Right kidney (tissue), 1 donor: ENCODE measurements around the gene ZNF560.

ENCODE experiments used
- DNase-seq: peaks from one replicate; pipeline ENCODE4 v3.0.0-alpha.2; 2016

The ZNF560 gene

DNA sequence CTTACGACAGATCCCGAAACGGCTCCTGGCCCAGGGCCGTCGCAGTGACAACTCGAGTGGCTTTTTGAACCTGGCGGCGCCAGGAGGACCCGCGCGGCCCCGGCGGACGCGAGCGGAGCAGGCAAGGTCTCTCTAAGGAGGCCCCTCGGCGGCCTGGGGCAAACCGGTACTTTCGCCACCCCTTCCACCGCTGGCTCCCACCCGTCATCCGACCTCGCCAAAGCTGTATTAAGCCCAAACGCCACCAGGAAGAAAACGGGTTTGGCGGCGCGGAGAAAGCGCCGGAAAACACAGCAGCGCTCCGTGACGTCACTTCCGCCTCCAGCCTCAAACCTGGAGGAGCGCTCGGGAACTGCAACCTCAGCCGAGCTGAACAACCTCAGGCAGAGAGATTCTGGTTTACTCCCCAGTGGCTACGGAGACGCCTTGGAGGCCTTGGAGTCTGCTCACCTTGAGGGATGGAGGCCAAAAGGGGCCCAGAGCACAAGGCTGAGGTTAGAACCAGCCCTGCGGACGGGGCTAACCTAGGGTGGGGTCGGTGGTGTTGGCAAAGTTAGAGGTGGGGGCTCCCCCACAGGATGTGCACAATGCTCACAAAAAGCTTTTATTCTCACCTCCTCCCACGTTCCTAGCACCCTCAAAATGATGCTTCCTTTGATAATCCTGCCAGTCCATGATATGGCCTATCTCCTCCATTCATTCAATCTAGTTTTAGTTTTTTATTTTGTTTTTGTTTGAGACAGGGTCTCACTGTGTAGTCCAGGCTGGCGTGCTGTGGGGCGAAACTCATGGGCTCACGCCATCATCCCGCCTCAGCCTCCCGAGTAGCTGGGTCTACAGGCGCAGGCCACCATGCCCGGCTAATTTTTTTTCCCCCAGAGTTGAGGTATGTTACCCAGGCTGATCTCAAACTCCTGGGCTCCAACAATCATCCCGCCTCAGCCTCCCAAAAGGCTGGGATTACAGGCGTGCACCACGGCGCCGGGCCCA is 62.8 kb downstream of the ZNF560 start, which contains the start of gene ZNF266:
Gene ZNF266 (minus strand): TSS at position 295 of the 990 bp plus-strand sequence. CDS start 15,484 bp downstream, outside the sequence.
- DNase-seq, result peak; percentile 93

DNA sequence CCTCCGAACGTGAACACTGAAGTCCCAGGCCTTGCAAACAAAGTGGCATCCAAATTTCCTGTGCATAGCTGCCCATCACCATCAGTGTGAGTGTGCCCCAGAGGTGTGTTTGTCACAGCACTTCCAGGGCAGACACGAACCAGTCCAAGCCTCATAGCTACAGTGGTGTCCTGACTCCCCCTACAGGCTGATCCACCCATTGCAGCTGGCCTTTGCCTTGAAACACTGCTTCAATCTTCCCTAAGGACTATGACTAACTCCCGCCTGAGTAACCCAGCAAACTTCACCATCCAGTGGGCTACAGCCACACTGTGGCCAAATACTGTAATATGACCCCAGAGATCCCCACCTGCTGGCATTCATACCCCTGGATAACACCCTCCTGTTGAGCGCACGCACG is 66.9 kb downstream of the ZNF560 start:
- no peak for DNase-seq

DNA sequence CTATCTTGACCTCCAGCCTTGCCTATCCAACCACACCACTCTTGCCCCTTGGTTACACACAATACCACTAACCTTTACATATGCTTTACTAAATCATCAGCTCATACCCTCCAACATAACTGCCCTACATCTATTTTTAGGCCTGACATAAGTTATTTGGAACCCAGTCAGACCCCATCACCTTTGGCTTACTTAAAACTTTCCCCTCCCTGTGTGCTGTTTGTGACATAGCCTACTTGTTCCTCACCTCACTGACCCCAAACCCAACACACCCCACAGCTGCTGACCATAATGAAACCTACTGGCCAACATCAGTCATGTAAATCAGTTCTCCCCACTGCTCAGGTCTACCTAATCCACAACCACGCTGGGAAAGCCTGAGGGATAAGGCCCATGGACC is 68.0 kb downstream of the ZNF560 start:
- DNase-seq, result no peak

DNA sequence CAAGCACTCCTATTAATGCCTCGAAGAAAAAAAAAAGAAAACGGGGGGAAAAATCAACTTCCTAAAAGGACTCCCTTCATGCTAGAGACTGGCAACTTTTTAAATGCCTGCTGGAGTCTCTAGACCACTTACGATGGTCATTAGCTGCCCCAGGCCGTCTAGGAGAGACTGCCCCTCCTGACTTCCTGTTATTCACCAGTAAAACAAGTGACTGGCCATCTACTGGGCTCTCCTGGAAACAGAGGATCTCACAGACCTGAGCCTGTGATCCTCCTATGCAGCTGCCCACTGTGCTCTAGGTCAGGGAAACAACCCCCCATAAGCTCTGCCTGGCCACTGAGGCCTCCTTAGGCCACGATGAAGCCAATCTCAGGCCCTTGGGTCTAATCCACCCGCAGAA is 70.5 kb downstream of the ZNF560 start:
- DNase-seq, result no peak
